Fibroblast of skin of right quadriceps (primary cell): Measurements from ENCODE around the gene ZMYM2.
"Not testable (repeated sequence)": the region's sequence is repeated elsewhere in the genome, so short reads cannot be mapped to it uniquely, and the experiment has no call there.

Experiments used
- DNase-seq: peaks from one replicate; pipeline ENCODE4 v3.0.0-alpha.2; 2013

ZMYM2 gene

DNA sequence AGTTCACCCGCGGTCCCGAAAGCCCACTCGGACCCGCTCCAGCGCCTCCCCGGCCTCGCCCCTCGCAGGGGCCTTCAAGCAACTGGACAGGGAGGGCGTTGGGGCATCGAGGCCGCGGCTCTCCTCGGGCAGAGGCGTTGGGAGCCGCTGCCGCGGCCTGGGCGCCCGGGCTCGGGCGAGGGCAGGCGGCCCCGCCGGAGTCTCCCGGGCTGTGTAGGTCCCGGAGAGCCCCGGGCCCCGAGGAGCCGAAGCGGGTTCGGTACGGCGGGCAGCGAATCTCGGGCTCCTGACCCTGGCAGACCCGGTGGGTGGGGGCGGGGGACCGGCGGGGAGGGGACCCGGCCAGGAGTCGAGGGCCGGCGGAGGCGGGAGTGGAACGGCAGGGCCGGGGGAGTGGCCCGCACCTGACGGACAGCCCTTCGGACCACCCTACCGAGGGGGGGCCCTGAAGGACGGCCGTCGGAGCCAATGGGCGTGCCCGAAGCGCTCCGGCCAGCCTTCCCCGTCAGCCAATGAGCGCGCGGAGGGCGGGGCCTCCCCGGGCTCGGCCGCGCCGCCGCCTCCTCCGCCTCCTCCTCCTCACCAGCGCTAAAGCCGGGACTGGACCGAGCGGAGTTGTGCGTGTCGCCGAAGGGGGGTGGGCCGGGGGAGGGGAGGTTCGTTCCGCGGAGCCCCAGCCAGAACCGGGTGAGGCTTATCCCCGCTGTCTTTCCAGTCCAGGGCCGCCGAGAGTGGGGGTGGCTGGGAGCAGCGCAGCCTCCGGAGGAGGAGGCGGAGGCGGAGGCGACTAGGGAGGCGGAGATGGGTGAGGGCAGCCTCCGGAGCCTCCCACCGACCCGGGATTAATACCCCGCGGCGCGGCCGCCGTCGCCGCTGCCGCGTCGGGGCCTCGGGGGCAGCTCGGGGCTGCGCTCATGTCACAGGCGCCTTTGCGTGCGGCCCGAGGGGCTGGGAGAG lies at the start of gene ZMYM2:
Gene ZMYM2, plus strand, starts transcription at position 573 of the 957 bp plus-strand sequence. CDS start 34,346 bp downstream, outside the sequence.
- DNase-seq, result peak; percentile 97

DNA sequence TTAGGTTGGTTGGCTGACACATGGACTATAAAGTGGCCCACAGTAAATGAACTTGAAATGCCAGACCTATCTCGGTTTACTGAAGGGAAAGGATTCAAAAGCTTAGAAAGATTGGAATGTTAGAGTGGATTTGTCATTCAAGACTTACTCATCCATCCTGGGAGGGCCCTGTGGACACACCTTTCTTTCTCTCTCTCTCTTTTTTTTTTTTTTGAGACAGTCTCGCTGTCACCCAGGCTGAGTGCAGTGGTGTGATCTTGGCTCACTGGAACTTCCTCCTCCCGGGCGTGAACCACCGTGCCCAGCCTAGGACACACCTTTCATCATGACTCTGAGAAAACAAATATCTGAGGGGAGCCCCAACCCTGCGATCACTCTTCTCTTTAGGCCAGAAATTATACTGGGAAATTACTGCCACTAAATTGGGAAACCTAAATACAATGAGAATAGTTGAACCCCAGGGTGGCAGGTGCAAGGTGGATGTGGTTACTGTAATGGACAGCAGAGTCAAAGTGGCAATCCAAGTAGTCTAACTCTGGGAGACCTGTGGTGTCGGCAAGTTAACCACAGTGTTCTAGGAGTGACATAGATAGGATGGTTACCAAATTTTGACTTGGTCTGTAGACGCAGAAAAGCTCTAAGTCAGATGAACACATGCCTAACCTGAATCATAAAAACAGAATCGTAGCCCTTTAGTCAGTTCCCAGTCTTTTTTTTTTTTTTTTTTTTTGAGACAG lies 48.0 kb upstream of the ZMYM2 start:
- no peak for DNase-seq

DNA sequence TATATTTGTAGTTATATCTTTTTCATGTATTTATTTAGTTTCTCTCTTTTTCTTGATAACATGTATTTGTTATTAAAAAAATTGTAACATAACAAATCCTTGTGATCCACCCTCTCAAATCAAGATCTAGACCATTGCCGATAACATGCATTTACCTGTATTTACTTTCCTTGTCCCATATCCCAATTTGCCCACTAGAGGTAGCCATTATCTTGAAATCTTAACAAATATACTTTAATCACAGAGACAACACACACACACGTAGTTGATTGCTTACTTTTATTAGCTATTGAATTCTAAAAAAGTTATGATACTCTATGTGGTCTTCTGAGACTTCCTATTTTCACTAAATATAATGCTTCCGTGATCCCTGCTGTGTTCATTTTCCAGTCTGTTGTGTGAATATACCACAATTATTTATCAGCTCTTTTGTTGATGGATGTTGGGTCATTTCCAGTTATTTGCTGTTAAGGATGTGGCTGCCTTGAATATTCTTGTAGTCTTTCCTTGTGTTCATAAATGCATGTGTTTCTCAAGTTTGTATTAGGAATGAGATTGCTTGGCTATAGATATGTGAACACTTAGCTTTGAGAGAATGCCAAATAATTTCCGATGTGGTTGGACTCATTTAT lies 31.3 kb upstream of the ZMYM2 start:
- peak; percentile 23 for DNase-seq

DNA sequence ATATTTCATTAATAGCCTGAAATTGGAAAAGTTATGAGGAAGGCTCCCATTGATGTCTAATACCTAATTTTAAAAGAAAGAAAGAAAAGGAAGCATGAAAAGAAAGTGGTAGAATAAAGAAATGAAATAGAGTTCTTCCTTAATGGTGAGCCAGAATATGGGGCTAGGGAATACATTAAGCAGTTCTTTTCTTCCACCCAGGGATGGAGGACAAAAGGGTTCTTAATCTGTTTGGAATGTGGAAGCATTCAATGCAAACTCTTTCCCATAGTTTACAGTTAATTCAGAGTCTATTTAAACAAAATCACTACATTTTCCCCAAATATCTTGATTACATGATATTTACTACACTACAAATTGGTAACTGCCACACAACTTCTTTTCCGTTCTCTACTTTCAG lies 18.4 kb upstream of the ZMYM2 start:
- no peak for DNase-seq

DNA sequence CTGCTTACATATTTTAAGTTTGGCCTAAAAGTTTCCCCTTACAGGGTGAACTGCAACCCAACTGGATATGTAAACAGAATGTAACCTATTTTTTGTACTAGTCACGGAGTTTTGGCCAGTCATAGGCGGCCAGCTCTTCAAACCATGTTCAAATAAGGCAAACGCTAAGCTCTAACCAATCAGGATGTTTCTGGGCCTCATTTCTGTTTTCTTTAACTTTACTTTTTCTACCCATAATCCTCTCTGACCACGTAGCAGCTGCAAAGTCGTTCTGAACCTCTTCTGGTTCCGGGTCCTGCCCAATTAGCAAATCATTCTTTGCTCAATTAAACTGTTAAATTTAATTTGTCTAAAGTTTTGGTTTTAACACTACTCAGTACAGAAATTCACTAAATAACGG lies 8.2 kb upstream of the ZMYM2 start:
- DNase-seq, result no peak

DNA sequence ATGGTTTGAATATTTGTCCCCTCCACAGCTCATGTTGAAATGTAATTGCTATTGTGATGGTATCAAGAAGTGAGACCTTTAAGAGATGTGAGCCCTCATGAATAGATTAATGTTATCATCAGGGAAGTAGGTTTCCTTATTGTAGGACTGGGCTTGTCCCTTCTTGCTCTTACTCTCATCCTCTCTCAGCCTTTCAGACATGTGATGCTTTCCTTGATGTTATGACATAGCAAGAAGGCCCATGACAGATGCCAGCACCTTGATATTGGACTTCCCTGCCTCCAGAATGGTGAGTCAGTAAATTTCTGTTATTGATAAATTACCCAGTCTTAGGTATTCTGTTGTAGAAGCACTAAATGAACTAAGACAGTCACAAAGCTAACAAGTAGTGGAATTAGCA lies 5.7 kb upstream of the ZMYM2 start:
- DNase-seq, result no peak

DNA sequence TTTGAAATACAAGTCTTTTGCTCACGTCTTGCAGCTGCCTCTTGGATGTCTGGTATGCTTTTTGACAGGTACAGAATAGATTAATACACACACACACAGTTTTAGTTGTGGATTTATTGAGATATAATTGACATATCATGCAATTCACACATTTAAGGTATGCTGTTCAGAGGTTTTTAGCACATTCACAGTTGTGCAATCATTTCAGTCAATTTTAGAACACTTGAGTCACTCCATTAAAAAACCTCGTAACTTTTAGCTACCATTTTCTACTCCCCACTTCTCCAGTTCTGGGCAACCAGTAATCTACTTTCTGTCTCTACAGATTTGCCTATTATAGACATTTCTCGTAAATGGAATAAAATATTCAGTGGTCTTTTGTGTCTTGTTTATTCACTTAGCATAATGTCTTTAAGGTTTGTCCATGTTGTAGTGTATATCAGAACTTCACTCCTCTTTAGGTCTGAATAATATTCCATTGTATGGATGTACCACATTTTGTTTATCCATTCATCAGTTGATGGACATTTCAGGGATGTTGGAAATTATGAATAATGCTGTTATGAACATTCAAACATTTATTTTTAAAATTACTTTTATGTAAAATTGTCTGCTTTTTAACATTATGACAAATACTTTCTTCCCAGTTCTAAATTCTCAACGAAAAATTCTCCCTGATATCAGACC lies 2.5 kb upstream of the ZMYM2 start:
- no peak for DNase-seq

DNA sequence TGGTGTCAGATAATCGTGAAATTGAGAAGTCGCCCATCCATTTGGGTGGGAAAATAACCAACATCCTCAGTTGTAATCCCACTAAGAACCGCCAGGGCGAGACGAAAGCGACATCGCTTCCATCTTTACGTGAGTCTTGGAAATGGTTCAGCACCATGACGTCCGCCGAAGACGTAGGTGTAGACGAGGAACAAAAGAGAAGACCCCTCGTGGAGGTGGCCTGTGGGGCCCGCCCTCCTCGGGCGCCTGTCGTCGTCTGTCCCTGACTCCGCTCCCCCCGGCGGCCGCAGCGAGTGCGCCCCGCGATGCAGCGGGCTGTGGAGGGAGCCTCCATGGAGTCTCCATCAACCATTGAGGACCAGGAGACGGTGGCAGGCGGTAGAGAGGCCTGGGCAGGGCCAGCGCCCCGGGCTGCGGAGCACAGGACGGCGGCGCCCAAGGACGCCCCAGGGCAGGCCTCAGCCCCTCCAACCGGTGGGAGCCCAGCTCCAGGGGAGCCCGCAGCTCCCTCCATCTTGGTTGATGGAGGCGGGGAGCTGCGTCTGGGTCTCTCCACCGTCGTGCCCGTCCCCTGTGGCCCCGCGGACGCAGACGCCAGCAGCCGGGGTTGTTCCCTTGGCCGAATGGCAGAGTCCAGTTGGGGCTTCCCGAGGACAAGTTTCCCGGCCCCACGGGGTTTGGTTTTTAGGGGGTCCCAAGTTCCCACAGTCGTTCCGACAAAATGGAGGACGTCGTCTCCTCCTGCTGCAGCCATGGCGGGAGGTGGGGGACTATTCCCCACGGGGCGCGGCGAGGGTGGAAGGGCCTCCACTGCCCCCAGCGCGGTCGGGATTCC lies 990 bp upstream of the ZMYM2 start:
- peak; percentile 79 for DNase-seq

DNA sequence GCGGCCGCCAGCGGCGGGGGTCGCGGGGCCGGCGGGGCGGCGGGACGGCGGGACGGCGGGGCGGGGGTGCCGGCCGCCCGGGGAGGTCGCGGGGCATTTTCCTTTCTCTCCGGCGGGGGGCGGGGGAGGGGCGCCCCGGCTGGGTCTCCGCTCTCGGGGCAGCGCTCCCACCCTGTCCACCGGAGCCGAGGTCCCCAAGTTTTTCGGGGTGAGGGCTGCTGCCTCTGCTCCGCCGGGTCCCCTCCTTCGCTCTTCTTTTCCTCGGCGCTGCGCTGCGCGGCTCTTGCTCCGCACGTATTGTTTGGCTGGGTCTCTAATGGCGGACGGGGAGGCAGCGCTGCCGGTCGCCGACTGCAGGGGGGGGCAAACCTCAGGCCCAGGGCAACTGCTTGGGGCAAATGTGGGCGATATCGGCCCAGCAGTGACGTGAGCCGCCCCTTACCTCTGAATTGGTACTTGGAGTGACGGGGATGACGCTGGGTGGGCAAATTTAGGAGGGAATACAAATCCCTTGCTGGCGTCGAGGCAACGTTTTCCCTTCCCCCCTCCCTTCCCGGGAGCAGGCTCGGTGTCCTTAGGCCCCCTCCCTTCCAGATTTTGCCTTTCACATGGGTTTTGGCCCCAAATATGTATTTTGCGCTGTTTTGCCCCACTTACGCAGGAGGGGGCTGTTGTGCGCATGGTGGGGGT lies 759 bp downstream of the ZMYM2 start:
- DNase-seq, result peak; percentile 41

DNA sequence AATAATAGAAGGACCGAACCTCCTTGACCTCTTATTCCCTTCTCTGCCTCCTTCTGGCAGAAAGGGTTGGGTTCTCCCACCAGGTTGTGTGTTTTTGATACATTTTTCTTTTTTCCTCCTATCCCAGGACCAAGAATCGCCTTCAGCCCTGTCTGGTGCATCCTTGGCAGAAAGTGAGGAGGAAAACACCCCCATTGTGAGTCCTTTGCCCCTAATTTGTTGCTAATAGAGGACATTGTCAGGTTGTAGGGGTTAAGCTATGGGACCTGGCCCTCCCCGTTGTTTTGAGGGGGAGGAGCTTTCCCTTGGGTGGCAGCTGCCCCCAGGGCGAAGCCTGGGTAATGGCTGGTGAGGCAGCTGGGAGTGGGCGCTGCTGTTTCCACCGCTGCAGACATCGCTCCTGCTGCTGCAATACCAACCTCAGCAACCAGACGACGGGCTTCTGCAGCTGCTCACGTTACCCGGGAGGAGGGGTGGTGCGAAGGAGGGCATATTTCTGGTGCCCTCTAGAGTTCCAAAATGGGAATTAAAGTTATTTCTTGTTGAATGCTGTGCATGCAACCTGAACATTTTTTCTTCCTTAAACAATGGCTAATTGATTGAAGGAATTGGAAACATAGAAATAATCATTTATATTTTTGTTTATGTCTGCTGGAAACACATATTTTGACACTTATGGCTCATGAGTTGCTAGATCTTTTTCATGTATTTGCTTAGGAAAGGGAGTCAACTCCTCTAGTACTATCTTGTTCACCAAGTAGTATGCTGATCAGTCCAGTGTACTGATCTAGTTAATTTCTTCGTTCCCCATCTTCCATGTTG lies 1.5 kb downstream of the ZMYM2 start:
- peak; percentile 89 for DNase-seq

DNA sequence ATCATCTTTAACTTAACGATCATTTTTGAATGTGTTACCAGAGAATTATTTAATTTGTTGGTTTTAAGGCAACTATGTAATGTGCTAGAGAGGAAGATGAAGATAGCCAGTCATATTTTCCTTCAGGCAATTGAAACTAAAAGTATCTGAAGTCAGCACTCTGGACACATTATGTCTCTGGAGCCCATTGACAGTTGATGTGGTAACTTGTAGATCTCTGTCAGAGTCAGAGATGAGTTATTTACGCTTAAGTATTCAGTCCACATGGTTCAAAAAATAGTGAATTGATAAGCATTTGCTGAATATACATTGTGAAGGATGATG lies 2.1 kb downstream of the ZMYM2 start:
- DNase-seq, result no peak

DNA sequence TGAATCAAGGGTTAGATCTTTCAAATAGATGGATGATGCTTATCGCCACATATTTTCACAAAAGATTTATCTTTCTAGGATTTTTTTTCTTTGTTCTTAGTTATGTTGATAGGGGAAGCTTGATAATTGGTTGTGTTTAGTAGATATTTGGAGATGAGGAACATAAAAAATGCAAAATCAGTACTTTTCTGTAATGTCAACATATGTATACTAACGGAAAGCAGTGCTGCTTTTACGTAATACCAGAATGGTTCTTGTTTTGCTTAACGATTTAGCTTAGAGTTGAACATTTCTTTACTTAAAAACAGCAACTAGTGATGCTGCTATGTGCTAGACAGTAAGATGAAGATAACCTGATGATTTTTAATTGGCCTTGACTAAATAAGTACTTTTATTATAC lies 3.0 kb downstream of the ZMYM2 start:
- no peak for DNase-seq

DNA sequence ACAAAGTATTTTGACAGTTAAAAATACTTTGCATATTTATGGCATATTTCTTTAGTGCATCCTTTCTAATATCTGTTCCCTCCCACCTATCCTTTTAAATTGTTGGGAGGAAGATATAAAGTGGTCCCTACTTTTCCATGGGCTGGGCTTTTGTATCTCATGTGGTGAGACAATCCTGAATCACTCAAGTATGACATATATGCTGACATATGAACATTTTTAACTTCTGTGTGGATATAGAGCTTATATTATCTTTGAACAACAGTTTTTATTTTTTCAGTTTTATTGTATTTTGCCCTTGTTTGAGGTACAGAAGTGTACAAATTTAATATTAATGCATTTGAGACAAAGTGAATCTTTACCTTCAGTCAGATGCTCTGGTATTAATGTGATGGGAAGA lies 3.4 kb downstream of the ZMYM2 start:
- DNase-seq, result no peak

DNA sequence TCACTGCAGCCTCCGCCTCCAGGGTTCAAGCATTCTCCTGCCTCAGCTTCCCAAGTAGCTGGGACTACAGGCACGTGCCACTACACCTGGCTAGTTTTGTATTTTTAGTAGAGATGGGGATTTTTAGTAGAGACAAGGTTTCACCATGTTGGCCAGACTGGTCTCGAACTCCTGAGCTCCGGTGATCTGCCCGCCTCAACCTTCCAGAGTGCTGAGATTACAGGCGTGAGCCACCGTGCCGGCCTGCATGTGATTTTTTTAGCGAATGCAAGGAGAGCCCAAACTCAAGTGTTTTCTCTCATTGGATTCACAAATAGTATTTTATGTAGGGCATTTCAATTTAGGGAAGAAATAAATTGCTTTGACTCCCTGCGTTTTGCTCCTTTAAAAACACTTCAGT lies 4.4 kb downstream of the ZMYM2 start:
- no peak for DNase-seq

DNA sequence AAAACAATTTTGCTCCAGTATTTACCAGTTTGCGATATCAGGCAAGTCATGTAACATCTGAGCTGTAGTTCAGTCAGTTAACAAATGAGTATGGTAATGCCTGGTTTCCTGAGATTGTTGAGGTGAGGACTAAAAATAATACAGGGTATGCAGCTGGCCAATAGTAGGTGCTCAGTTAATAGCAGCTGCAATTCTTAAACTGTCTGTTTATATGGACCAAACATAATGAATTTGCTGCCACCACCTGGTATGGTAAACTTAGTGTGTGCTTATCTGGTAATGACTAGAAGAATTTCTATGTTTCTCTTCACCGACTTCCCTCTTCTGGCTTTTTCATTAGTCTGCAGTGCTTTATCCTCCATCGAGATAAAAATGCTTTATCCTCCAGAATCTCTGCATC lies 9.1 kb downstream of the ZMYM2 start:
- DNase-seq, result no peak

DNA sequence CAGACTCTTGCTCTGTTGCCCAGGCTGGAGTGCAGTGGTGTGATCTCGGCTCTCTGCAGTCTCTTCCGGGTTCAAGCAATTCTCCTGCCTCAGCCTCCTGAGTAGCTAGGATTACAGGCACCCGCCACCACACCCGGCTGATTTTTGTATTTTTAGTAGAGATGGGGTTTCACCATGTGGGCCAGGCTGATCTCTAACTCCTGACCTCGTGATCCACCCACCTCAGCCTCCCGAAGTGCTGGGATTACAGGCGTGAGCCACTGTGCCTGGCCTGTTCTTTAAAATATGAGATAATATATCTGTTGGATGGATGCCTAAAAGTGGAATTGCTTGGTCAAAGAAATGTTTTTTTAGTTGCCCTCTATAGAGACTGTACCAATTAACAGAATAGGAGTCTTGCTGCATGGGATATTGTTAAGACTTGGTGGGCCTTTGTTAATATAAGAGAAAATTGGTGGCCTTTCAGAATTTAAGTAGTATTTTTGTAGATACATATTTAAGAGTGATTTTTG lies 16.0 kb downstream of the ZMYM2 start:
- not testable (repeated sequence) for DNase-seq

DNA sequence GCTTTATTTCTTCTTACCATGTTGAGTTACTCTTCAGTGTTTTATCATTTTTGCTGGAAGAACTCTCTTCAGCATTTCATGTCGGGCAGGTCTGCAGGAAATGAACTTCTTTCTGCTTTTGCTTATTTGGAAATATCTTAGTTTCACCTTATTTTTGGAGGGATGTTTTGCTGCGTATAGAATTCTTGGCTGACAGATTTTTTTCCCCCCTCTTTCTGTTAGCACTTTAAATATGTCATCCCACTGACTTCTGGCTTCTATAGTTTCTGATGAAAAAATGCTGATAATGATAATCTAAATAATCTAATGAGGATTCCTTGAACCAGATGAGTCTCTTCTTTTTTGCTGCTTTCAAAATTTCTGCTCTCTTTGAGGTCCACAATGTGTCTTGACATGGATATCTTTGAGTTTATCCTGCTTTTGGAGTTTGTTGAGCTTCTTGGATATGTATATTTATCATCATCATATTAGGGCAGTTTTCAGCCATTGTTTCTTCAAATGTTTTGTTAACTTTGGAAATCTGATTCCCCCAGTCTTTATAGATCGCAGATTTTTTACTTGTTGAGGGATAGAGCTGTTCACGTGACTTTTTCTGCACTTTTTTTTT lies 20.4 kb downstream of the ZMYM2 start:
- DNase-seq, result no peak

DNA sequence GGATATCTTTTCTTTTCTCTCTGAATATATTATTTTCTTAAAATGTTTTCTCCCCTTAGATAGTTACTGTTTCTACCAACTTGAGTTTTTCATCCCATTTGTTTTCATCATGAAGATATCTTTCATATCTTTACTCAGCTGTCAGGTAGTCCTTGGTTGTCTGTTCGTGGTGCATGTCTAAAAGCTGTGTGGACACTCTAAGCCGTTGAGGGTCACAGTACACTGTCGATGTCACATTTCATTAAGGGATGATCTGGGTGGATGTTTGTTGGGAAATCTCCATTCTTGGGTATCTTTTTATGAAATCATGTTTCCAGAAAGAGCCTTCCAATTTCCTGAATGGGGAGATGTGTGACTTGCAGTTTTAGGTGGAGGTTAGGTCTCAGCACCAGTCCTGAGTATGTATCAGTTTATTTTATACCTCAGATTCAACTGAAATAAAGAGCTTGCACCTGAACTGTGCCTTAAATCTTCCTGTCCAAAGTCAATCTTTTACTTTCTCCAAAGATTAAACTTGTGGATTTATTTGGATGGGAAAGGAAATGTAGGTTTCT lies 23.2 kb downstream of the ZMYM2 start:
- no peak for DNase-seq

DNA sequence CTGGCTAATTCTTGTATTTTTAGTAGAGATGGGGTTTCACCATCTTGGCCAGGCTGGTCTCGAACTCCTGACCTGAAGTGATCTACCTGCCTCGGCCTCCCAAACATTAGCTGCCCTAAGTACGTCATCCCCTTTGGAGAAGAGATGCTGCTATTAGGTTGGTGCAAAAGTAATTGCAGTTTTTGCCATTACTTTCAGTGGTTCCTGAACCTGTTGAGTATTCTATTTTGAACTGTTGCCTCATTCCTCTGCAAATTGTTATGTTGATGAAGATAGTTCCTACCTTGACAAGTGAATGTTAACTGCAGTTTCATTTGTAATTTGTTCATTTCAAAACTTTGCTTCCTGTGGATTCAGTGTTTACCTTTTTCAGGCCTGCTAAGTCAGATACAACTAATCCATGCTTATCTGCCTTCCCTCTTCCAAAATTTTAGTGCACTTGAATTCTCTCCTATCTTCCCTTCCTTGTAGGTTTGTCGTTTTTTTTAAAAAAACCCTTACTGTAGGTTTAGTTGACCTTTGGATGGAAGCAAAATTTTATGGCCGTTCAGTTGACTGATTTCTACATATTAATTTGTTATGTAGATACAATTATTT lies 24.0 kb downstream of the ZMYM2 start:
- no peak for DNase-seq
